H1 (cell line): ENCODE data around the gene DNAJB6. TPM values are rescaled to one million over a fixed set of nuclear protein-coding genes. Genes with fewer than 3 reads are reported as not detected.

ENCODE experiments used
- ATF3 ChIP-seq: IDR thresholded peaks from 2 replicates; pipeline ENCODE4 v1.6.1; 2011; ENCODE audit warnings: low read depth, mild to moderate bottlenecking, low read length; ENCODE audit not compliant: insufficient read depth
- CHD7 ChIP-seq: fragments of 300-600 bp; sonication (generic); IDR thresholded peaks from 2 replicates; pipeline ENCODE4 v1.7.1; 2012; ENCODE audit warnings: low read length, moderate library complexity, mild to moderate bottlenecking, inconsistent platforms; ENCODE audit not compliant: insufficient replicate concordance
- EP300 ChIP-seq, 2 experiments: IDR thresholded peaks; 1 replicate in 1 of 2; 2 replicates in 1 of 2; pipeline ENCODE4 v1.6.1; 2011 to 2012; ENCODE audit warnings: low read depth in 2 of 2, low read length in 2 of 2, mild to moderate bottlenecking in 2 of 2, borderline replicate concordance in 1 of 2, inconsistent platforms in 1 of 2, moderate library complexity in 1 of 2
- GABPA ChIP-seq: IDR thresholded peaks from 2 replicates; pipeline ENCODE4 v1.6.1; 2011; ENCODE audit warnings: mild to moderate bottlenecking, low read length, moderate library complexity, borderline replicate concordance; ENCODE audit not compliant: insufficient read depth
- KDM4A ChIP-seq: IDR thresholded peaks from one replicate; pipeline ENCODE4 v1.7.1; 2012; ENCODE audit warnings: low read depth, mild to moderate bottlenecking, moderate library complexity, low read length, inconsistent platforms; ENCODE audit not compliant: severe bottlenecking
- RXRA ChIP-seq: IDR thresholded peaks from 2 replicates; pipeline ENCODE4 v1.6.1; 2011; ENCODE audit warnings: low read depth, mild to moderate bottlenecking, low read length, moderate library complexity; ENCODE audit not compliant: insufficient read depth
- TBP ChIP-seq: IDR thresholded peaks from 2 replicates; pipeline ENCODE4 v1.6.1; 2011; ENCODE audit warnings: low read depth, low read length, improper control_type of control experiment
- TCF12 ChIP-seq: IDR thresholded peaks from 2 replicates; pipeline ENCODE4 v1.6.1; 2011; ENCODE audit warnings: low read depth, mild to moderate bottlenecking, low read length
- TEAD4 ChIP-seq: IDR thresholded peaks from 2 replicates; pipeline ENCODE4 v1.6.1; 2012; ENCODE audit warnings: low read depth, low read length, inconsistent platforms, mixed read lengths
- polyA plus RNA-seq, 7 experiments: library from polyadenylated mRNA; depleted of rRNA in 3 of 7; stranded (reverse) in 5 of 7; unstranded in 2 of 7; fragments of >200 nt in 5 of 7; fragments of 200-250 nt in 2 of 7; gene quantifications; 1 replicate in 5 of 7; 2 replicates in 1 of 7; 4 replicates in 1 of 7; pipeline versions ENCODE4 v1.2.1 to v1.2.3, GENCODE V29; 2011 to 2013; ENCODE audit warnings: missing spikeins in 2 of 7, mixed read lengths in 2 of 7
- total RNA-seq: library from RNA; stranded (reverse); fragmentation: NEBNext Ultra II Directional; extraction: Animal tissue kit (Norgen Biotek cat#: 25700); gene quantifications from 2 replicates; pipeline ENCODE4 v1.2.1, GENCODE V29; 2021

Gene DNAJB6
- total and polyA plus RNA-seq, 2 of the 8 experiments (the other 6 are each of a cell fraction or from before 2014, with no cell fraction given): 166 to 295 TPM

GRCh38 chr7:157431173-157431950, 94.6 kb downstream of the DNAJB6 start (continued):
- no peak for TF ChIP-seq CHD7
- TF ChIP-seq TBP: no peak
- no peak for TF ChIP-seq TEAD4
- TF ChIP-seq EP300 (IDR thresholded peaks at IDR 0.05; ENCODE audit: borderline replicate concordance in 1 of 2, low read depth in 2 of 2, low read length in 2 of 2): no peak
- no peak for TF ChIP-seq ATF3
- no peak for TF ChIP-seq KDM4A
- no peak for TF ChIP-seq RXRA
- TF ChIP-seq TCF12: no peak
- TF ChIP-seq GABPA: no peak
